Measurements from ENCODE around the gene TMED1. TPM values are rescaled to one million over a fixed set of nuclear protein-coding genes. Genes with fewer than 3 reads are reported as not detected.

Gene TMED1
- total RNA-seq, 1 experiment from 2014 or later = 21.3 TPM

DNA sequence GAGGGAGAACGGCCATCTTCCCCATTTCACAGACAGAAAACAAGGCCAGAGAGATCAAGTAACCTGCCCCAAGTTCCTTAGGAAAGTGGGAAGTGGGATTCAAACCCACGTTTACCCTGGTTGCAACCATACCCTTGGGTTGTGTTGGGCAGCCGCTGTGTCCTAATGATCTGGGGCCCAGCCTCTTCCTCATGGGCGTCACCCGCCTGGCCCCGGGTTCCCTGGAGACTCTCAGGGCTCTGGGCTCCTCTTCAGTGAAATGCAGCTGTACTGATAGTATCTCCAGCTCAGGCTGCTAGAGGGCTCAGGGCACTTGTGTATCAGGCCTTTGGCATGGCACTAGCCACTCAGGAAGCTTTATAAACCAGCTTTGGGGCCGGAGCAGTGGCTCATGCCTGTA lies 9.8 kb downstream of the TMED1 start:
- no peak for DNase-seq
- H3K36me3 ChIP-seq (ENCODE audit: low read depth) = peaks cover 6% of the 10 kb centered on the region; the same call in 1 of the 2 replicates
- TF ChIP-seq, protein P1, sequence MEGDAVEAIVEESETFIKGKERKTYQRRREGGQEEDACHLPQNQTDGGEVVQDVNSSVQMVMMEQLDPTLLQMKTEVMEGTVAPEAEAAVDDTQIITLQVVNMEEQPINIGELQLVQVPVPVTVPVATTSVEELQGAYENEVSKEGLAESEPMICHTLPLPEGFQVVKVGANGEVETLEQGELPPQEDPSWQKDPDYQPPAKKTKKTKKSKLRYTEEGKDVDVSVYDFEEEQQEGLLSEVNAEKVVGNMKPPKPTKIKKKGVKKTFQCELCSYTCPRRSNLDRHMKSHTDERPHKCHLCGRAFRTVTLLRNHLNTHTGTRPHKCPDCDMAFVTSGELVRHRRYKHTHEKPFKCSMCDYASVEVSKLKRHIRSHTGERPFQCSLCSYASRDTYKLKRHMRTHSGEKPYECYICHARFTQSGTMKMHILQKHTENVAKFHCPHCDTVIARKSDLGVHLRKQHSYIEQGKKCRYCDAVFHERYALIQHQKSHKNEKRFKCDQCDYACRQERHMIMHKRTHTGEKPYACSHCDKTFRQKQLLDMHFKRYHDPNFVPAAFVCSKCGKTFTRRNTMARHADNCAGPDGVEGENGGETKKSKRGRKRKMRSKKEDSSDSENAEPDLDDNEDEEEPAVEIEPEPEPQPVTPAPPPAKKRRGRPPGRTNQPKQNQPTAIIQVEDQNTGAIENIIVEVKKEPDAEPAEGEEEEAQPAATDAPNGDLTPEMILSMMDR (conservative IDR thresholded peaks at IDR 0.05) = no peak
- TF ChIP-seq EZH2 (IDR thresholded peaks at IDR 0.05; ENCODE audit: low read depth) = no peak
- H3K79me2 ChIP-seq (ENCODE audit: low read depth) = no peaks in the 10 kb centered on the region
- H3K27me3 ChIP-seq (ENCODE audit: insufficient read depth, low read depth) = no peaks in the 10 kb centered on the region
- H3F3A ChIP-seq (ENCODE audit: insufficient read depth, low read depth) = peaks cover 8% of the 10 kb centered on the region; the same call in 1 of the 2 replicates
- no peaks in the 10 kb centered on the region for H3K9me2 ChIP-seq (ENCODE audit: insufficient read depth)
- H3K9me3 ChIP-seq (ENCODE audit: insufficient read depth, low read depth) = no peaks in the 10 kb centered on the region
- H3K27ac ChIP-seq = no peak overlapping the region
- no peak overlapping the region for H2AFZ ChIP-seq
- ChIA-PET POLR2A (ENCODE audit: unreplicated experiment) (no interaction called here), CTCF (no interaction called here)
- intact Hi-C loops (cut with micrococcal nuclease; ENCODE audit: unreplicated experiment) = no loop called here
- H3K4me1 ChIP-seq (replicated peaks; ENCODE audit: insufficient read depth) = no peaks in the 10 kb centered on the region
- no peak overlapping the region for H3K4me2 ChIP-seq
- BruUV-seq (replicated peaks) = no TSS peak
- H3K4me3 ChIP-seq = no peak overlapping the region
- H4K20me1 ChIP-seq (ENCODE audit: insufficient read depth) = no peaks in the 10 kb centered on the region

DNA sequence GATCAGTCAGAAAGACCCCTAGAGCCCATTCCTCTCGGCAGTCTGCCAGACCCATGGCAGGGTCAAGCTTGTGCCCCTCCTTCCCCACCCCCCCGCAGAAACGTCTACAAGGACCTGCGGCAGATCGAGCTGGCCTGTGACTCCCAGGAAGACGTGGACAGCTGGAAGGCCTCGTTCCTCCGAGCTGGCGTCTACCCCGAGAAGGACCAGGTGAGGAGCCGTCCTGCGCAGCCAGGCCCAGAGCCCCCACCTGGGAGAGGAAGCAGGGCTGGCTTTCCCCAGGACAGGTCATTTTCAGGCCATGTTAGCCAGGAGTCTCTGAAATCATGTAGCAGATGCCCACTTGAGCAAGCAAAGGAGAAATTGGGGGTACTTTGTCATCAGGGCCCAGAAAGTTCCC lies 12.3 kb downstream of the TMED1 start:
- H2AFZ ChIP-seq = no peak overlapping the region
- no TSS peak for BruUV-seq (replicated peaks)
- CTCF ChIA-PET = no interaction called here
- peaks cover 15% of the 10 kb centered on the region; the same call in 1 of the 2 replicates for H3F3A ChIP-seq (ENCODE audit: insufficient read depth, low read depth)
- no peaks in the 10 kb centered on the region for H3K79me2 ChIP-seq (ENCODE audit: low read depth)
- H3K27me3 ChIP-seq (ENCODE audit: insufficient read depth, low read depth) = no peaks in the 10 kb centered on the region
- H3K4me2 ChIP-seq = no peak overlapping the region
- no peaks in the 10 kb centered on the region for H3K4me1 ChIP-seq (replicated peaks; ENCODE audit: insufficient read depth)
- H3K27ac ChIP-seq = no peak overlapping the region
- DNase-seq = no peak
- no peaks in the 10 kb centered on the region for H3K9me3 ChIP-seq (ENCODE audit: insufficient read depth, low read depth)
- H3K36me3 ChIP-seq (ENCODE audit: low read depth) = peaks cover 11% of the 10 kb centered on the region; the same call in 1 of the 2 replicates
- no peak overlapping the region for H3K4me3 ChIP-seq
- intact Hi-C loops (cut with micrococcal nuclease; ENCODE audit: unreplicated experiment) = no loop called here
- no peaks in the 10 kb centered on the region for H4K20me1 ChIP-seq (ENCODE audit: insufficient read depth)
- POLR2A ChIA-PET (ENCODE audit: unreplicated experiment) = interaction anchor here (0.7 kb wide), 1 partner anchor 677 kb away, joined by 3 read pairs; no protein-coding TSS in a partner anchor
- no peaks in the 10 kb centered on the region for H3K9me2 ChIP-seq (ENCODE audit: insufficient read depth)
- no peak for TF ChIP-seq EZH2 (IDR thresholded peaks at IDR 0.05; ENCODE audit: low read depth)
- TF ChIP-seq, protein P1 (conservative IDR thresholded peaks at IDR 0.05) = no peak

DNA sequence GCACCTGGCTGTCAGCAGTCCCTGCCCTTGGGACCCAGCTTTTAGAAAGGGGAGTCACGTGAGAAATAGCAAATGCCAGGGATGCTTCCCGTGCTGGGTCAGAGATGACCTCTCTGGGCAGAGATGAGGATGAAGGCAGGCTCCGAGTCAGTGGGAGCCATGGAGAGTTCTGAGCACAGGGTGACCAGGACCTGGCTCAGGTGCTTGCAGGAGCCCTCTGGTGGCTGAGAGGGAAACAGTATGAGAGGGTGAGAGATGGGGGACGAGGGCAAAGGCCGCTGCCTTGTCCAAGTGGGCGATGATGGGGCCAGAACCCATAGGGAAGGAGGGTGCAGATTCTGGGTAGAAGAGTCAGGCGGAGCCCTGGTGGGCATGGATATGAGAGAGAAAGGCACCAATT lies 15.8 kb downstream of the TMED1 start:
- Histone ChIP-seq H3K4me3 (no peak overlapping the region), H4K20me1 (ENCODE audit: insufficient read depth) (peaks cover 4% of the 10 kb centered on the region; the same call in 1 of the 2 replicates), H3K9me3 (ENCODE audit: insufficient read depth, low read depth) (no peaks in the 10 kb centered on the region), H3K4me2 (no peak overlapping the region), H3F3A (ENCODE audit: insufficient read depth, low read depth) (peaks cover 7% of the 10 kb centered on the region; the same call in 1 of the 2 replicates), H3K9me2 (ENCODE audit: insufficient read depth) (no peaks in the 10 kb centered on the region), H3K27me3 (ENCODE audit: insufficient read depth, low read depth) (no peaks in the 10 kb centered on the region), H3K79me2 (ENCODE audit: low read depth) (no peaks in the 10 kb centered on the region), H3K36me3 (ENCODE audit: low read depth) (0 out of 2 replicates have a peak, but pooled peaks cover 11% of the 10 kb centered on the region), H3K4me1 (replicated peaks; ENCODE audit: insufficient read depth) (no peaks in the 10 kb centered on the region), H2AFZ (no peak overlapping the region), H3K27ac (no peak overlapping the region)
- ChIA-PET POLR2A (ENCODE audit: unreplicated experiment) (no interaction called here), CTCF (no interaction called here)
- no peak for TF ChIP-seq EZH2 (IDR thresholded peaks at IDR 0.05; ENCODE audit: low read depth)
- TF ChIP-seq, protein P1 (conservative IDR thresholded peaks at IDR 0.05) = peak; percentile 36; the same call in 1 of the 2 replicates
- no TSS peak for BruUV-seq (replicated peaks)
- no peak for DNase-seq
- intact Hi-C loops (cut with micrococcal nuclease; ENCODE audit: unreplicated experiment) = no loop called here
